AG04449 (cell line): Measurements from ENCODE around the gene MAD1L1.

ENCODE experiments used
- CTCF ChIA-PET: fragments of 350-600 bp; formaldehyde crosslinking; extraction: SDS; loops from one replicate; lab custom pipeline; 2021; ENCODE audit warnings: antibody characterized with exemption; lab: Yijun Ruan, JAX
- POLR2A ChIA-PET: fragments of 400-600, 350-600 bp; formaldehyde crosslinking; extraction: SDS; loops from one replicate; lab custom pipeline; 2020; ENCODE audit warnings: antibody characterized with exemption, inconsistent platforms; lab: Yijun Ruan, JAX
- DNase-seq: peaks from one replicate; pipeline ENCODE4 v3.0.0-alpha.2; 2010; ENCODE audit warnings: low read depth, low spot score
- H3K4me3 ChIP-seq: 2 replicates; pipeline ENCODE4 v1.5.1; 2011; ENCODE audit warnings: low read depth, mild to moderate bottlenecking, control low read depth, low read length
- TF ChIP-seq, protein P1 (sequence below): IDR thresholded peaks from one replicate; pipeline ENCODE4 v1.5.1; 2011; ENCODE audit warnings: mild to moderate bottlenecking, moderate library complexity, low read length, control low read depth, inconsistent platforms; ENCODE audit not compliant: insufficient read depth; ENCODE audit errors: missing control alignments

MAD1L1 gene

DNA sequence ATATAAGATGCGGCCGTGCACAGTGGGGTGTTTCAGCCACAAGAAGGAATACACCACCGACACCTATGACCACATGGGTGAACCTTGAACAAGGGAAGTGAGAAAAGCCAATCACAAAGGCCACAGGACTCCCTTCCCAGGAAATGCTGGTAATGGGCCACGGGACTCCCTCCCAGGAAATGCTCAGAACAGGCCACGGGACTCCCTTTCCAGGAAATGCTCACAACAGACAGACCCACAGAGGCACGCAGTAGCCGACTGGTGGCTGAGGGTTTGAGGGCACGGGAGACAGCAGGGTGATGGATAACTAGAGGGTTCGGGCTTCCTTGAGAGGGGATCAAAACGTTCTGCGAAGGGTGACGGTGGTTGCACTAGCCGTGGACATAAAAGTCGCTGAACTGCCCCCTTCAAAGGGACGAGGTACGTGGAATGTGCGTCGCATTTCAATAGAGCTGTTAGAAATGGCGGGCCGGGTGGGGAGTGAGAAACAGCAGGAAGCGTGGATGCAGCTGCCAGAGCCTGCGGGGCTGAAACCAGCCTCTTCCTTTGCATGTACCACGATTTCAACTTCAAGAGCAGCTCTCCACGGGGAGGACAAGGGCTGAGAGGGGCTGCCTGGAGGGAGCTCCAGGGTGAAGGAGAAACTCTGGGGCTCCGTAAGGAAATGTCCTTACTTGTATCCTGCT, 288.7 kb downstream of the MAD1L1 start:
- ChIA-PET CTCF (no interaction called here), POLR2A (no interaction called here)
- TF ChIP-seq, protein P1, sequence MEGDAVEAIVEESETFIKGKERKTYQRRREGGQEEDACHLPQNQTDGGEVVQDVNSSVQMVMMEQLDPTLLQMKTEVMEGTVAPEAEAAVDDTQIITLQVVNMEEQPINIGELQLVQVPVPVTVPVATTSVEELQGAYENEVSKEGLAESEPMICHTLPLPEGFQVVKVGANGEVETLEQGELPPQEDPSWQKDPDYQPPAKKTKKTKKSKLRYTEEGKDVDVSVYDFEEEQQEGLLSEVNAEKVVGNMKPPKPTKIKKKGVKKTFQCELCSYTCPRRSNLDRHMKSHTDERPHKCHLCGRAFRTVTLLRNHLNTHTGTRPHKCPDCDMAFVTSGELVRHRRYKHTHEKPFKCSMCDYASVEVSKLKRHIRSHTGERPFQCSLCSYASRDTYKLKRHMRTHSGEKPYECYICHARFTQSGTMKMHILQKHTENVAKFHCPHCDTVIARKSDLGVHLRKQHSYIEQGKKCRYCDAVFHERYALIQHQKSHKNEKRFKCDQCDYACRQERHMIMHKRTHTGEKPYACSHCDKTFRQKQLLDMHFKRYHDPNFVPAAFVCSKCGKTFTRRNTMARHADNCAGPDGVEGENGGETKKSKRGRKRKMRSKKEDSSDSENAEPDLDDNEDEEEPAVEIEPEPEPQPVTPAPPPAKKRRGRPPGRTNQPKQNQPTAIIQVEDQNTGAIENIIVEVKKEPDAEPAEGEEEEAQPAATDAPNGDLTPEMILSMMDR = no peak
- no peak overlapping the region for H3K4me3 ChIP-seq
- no peak for DNase-seq

DNA sequence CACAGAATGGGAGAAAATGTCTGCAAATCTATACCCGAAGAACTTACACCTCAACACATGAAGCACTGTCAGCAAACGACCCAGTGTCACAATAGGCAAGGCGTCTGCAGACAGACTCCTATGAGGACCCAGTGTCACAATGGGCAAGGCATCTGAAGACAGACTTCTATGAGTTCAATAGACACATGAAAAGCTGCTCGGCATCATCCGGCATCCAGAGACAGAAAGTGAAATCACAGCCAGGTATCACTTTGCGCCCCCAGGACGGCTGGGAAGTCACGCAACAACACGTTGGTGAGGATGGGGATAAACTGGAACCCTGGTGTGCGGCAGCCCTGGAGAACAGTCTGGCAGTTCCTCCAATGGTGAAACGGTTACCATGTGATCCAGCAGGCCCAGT, 289.4 kb downstream of the MAD1L1 start:
- ChIA-PET POLR2A (no interaction called here), CTCF (interaction anchor here (0.7 kb wide), 1 partner anchor 21 kb away, joined by 3 read pairs; no protein-coding TSS in a partner anchor)
- H3K4me3 ChIP-seq = no peak overlapping the region
- TF ChIP-seq, protein P1 = no peak
- DNase-seq = no peak

DNA sequence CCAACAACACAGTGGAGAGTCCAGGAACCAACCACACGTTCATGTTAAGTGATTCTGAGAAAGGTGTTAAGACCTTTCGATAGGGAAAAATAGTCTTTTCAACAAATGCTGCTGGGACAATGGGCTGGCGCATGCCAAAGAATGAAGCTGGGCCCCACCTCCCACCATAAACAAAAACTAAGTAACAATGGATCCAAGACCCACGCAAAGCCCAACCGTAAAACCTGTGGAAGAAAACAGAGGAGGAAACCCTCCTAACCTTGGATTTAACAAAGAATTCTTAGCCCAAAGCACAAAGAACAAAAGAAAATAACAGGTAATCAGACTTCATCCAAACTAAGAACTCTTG, 289.8 kb downstream of the MAD1L1 start:
- DNase-seq = no peak
- TF ChIP-seq, protein P1 = no peak
- ChIA-PET CTCF (interaction anchor here (0.7 kb wide), 1 partner anchor 21 kb away, joined by 3 read pairs; no protein-coding TSS in a partner anchor), POLR2A (no interaction called here)
- no peak overlapping the region for H3K4me3 ChIP-seq

DNA sequence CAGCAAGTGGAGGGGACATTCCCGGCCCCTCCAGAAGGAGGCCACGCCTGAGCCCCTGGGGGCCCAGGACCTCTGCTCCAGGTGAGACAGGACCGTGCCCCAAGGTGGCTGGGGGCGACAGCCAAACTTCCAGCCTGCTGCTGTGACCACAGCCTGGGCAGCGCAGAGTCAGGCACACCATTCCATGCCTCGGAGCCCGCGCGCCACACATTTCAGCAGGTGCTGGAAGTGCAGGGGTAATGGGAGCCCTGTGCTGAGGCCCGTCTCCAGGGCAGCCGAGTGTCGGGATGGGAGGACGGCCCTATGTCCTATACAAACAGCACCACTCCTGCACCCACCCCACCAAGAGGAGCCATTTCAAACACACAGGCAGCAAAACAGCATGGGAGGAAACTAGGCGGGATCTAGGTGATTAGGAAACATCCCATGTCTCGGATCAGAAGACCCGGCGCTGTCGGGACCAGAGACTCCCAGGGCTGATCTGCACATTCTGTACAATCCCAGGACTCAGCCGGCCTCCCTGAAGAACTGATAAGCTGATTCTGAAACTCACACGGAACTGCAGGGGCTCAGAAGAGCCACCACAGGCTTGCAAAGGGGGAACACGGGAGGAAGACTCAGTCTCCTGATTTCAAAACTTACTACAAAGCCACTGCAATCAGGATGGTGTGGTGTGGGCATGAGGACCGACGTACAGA, 290.4 kb downstream of the MAD1L1 start:
- ChIA-PET POLR2A (no interaction called here), CTCF (interaction anchor here (0.7 kb wide), 1 partner anchor 20 kb away, joined by 3 read pairs; no protein-coding TSS in a partner anchor)
- no peak for DNase-seq
- TF ChIP-seq, protein P1 = no peak
- H3K4me3 ChIP-seq = no peak overlapping the region

DNA sequence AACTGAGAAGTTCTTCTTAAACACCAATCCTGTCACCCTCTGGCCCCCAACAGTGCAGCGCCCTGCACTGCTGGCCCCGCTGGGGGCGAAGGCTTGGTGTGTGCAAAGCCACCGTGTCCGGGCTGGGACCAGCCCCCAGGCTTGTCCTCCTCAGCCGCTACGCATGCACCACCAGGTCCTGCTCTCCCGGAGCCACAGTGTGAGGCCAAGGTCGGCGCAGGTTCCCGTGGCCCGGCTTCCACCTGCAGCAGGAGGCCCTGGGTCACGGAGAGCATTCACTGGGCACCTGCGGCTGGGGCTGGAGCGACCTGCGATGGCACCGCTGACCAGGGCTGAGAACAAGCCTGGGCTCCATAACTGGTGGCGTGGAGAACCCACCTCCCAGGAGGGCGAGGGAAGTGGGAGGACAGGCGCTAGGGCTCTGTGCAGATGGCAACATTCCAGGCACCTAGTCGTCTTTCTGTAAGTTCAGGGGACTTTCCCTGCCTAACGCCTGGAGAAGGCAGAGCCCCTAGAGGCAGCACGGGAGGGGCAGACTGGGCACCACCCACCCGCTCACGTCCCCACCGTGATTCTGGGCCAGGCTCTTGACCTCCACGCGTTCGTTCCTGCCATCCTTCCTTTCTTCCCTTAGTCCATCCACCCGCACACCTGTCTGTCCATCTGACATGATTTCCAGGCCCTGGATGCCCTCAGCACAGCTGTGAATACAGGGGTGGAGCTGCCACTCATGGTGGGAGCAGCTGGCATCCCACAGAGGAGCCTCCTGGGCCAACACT, 291.1 kb downstream of the MAD1L1 start:
- DNase-seq = no peak
- CTCF ChIA-PET = no interaction called here
- no peak overlapping the region for H3K4me3 ChIP-seq

More for the DNA sequence above, 291.1 kb downstream of the MAD1L1 start:
- TF ChIP-seq, protein P1 = no peak
- POLR2A ChIA-PET = no interaction called here
